NCI-H2107 treated with DMSO at 0.1 percent for 48 hours (cell line): ENCODE data around the gene TTC4.

Experiments
- DNase-seq: peaks from one replicate; lab custom pipeline; 2025; ENCODE audit not compliant: unreplicated experiment; lab: John Stamatoyannopoulos, UW

The TTC4 gene

DNA sequence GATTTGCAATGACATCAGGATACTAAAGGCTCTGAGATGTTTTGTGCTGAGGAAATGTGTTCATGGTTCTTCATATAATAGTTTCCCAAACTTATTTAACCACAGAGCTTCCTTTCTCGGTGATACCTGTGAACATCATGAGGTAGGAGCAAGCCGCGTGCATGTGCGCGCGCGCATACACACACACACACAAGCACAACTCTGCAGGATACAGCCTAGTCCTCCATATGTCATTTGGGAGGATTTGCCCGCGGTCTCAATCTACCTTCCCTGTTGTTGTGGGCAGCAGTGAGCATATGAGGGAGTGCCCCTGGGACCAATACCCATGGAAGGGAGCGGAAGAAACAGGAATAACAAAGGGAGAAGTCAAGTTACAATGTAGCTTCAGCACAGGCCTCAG is 12.2 kb upstream of the TTC4 start:
- DNase-seq, result no peak

GRCh38 chr1:54705153-54705552 is 10.5 kb upstream of the TTC4 start:
- no peak for DNase-seq

GRCh38 chr1:54706419-54706818 is 9.2 kb upstream of the TTC4 start:
- no peak for DNase-seq

- no peak for DNase-seq
These were observed 7.3 kb upstream of the TTC4 start for GRCh38 chr1:54708385-54708784.

DNA sequence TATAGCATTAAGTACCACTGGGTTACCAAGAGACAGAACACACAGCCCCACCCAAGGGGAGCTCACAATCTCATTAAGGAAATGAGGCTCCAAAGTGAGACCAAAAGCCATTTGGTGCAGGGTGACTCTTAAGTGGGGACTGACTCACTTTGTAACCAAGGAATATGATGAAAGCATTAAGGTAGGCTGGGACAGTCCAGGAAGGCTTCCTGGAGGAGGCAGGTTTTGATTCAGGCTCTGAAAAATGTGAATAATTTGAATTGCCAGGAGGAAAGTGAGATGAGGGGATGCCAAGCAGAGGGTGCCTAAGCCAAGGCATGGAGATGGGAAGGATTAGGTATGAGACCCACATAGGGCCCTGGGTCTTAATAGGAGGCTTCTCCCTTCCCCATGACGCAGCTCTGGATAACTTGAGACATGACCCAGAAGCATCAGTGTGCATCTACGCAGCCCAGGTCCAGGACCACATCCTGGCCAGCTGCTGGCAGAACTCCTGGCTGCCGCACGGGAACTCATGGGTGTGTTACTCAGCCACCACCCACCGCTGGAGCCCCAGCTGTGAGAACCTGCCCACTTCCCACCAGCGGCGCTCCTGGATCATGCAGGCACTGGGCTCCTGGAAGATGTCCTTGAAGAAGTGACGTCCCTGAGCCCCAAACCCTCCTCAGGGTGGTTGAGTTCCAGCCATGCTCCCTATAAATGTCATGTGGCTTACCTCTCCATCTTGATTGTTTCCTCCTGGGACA is 5.9 kb upstream of the TTC4 start:
- DNase-seq, result no peak

- DNase-seq, result no peak
These were observed 5.2 kb upstream of the TTC4 start for GRCh38 chr1:54710434-54710833.

GRCh38 chr1:54710841-54711240 is 4.8 kb upstream of the TTC4 start:
- DNase-seq, result no peak

GRCh38 chr1:54711536-54711935 is 4.1 kb upstream of the TTC4 start:
- no peak for DNase-seq

- DNase-seq, result no peak
These were observed 674 bp upstream of the TTC4 start for GRCh38 chr1:54714881-54715492.

DNA sequence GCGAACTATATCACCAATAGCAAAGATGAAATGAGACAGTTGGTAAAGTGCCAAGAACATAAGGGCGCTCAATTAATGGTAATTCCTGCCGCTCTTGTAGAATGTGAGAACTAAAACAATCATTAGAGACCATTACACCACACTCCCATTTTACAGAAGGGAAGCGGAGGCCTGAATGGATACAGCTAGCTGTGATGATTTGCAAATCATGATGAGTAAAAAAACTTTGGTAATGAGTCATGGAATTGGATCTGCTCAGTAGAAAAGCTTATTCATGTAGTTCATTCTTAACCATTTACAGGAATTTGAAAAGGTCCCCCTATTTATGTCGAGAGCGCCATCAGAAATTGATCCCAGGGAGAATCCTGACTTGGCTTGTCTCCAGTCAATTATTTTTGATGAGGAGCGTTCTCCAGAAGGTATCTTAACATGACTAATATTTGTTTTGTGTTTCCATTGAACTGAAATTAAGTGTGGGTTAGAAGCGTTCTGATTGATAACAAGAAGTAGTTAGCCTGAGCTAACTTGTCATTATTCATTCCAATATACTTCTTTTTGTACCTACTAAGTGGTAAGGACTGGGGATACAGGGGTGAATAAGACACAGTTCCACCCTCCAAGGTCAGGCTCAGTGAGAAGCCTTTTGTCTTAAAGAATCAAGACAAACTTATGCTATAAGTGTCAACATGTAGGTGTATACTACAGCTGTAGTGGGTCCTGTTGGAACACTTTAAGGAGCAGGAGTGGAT is 812 bp downstream of the TTC4 start:
- no peak for DNase-seq

GRCh38 chr1:54721719-54722118 is 6.1 kb downstream of the TTC4 start:
- DNase-seq, result no peak

GRCh38 chr1:54723985-54724384 is 8.3 kb downstream of the TTC4 start:
- no peak for DNase-seq

DNA sequence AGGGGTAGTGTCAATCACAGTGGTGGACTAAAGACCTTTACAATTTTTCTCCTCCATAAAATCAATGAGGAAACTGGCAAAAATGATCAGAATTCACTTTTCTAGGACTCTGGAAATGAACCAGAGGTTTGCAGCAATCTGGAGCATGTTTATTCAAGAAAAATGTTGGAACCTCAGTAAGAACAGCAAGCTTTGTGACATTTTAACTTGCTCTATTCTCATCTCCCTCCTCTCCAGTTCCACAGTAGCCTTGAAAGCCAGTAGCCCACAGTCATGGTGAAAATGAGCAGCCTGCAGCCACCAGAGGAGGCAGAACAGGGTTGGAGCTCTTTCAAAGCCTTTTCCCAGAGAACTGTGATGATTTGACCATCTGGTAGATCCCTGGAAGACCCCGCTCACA is 9.1 kb downstream of the TTC4 start:
- DNase-seq, result no peak

GRCh38 chr1:54728027-54728426 is 12.4 kb downstream of the TTC4 start:
- no peak for DNase-seq

- no peak for DNase-seq
These were observed 21.0 kb downstream of the TTC4 start for GRCh38 chr1:54736685-54737084.

DNA sequence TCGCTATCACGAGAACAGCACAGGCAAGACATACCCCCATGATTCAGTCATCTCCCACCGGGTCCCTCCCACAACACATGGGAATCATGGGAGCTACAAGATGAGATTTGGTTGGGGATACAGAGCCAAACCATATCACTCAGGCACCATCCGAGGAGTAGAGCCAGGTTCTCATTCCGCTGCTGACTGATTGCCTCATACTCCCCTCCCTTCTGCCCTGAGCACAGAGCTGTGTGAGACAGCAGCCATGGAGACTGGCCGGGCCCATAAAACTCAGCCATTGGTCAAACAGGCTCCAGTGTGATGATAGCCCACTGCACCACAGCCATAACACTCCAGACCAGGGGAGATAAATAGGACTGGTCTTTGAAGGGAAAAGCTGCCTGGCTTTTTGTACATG is 22.6 kb downstream of the TTC4 start:
- no peak for DNase-seq

DNA sequence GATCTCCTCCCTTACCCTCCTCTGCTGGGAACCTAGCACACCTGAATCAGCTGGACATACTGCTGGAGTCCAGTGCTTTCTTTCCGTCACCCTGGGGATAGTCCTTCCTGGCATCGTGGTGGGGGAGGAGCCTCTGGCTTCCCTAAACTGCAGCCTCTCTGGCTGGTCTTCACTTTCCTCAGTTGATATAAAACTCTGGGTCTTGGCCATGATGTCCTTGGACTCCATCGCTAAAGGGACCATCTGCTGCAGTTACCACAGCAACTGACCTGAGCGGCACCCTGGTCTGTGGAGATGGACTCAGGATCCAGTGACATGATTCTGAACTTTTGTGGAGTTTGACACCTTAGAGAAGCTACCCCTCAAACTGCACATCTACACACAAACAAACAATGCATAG is 25.9 kb downstream of the TTC4 start:
- no peak for DNase-seq

DNA sequence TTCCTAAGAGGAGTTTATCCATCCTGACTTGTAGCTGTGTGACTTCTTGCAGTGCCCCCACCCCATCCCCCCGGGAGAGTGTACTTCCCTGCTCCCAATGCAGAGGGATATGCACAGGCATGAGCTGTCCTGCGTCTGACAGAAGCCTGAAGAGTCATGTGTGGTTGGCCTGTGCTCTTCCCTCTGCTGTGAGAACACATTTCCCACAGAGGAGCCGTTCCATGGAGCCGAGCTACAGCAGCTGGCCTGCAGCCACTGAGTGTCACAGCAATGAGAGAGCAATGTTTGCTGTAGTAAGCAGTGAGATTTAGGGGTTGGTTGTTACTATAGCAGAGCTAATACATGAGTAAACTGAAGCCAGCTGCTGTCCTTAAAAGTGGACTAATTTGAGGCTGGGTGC is 26.6 kb downstream of the TTC4 start:
- no peak for DNase-seq

GRCh38 chr1:54743416-54744226 is 28.0 kb downstream of the TTC4 start:
- no peak for DNase-seq

- DNase-seq, result no peak
These were observed 29.0 kb downstream of the TTC4 start for GRCh38 chr1:54744696-54745095.

- DNase-seq, result no peak
These were observed 29.6 kb downstream of the TTC4 start for GRCh38 chr1:54745274-54745673.
